IPS DF 6.9 (cell line): ENCODE measurements around the gene RAB3GAP1.

Source experiments
- DNase-seq: peaks from one replicate; pipeline ENCODE4 v3.0.0-alpha.2; 2013; ENCODE audit warnings: low read depth, low spot score
- H3K27ac ChIP-seq: one replicate; pipeline ENCODE4 v1.5.1; 2013; ENCODE audit warnings: low read length, control low read depth
- H3K27me3 ChIP-seq: 2 replicates; pipeline ENCODE4 v1.6.1; 2013; ENCODE audit warnings: mild to moderate bottlenecking, low read length; ENCODE audit not compliant: control insufficient read depth, insufficient read depth
- H3K36me3 ChIP-seq: 2 replicates; pipeline ENCODE4 v1.6.1; 2013; ENCODE audit warnings: low read length; ENCODE audit not compliant: control insufficient read depth, insufficient read depth
- H3K4me1 ChIP-seq: 2 replicates; pipeline ENCODE4 v1.6.1; 2013; ENCODE audit warnings: low read length; ENCODE audit not compliant: control insufficient read depth, insufficient read depth
- H3K4me3 ChIP-seq: 2 replicates; pipeline ENCODE4 v1.5.1; 2013; ENCODE audit warnings: mild to moderate bottlenecking, low read length
- H3K9me3 ChIP-seq: 2 replicates; pipeline ENCODE4 v1.6.1; 2013; ENCODE audit warnings: low read length, inconsistent platforms; ENCODE audit not compliant: control insufficient read depth, insufficient read depth
- WGBS: extraction: QIAGEN DNeasy Blood & Tissue Kit; methylation state at CpG from one replicate; pipeline ENCODE4 v1.1.7; 2013; ENCODE audit warnings: mixed read lengths, missing lambda C conversion rate; ENCODE audit not compliant: insufficient read length, insufficient coverage; 5-methylcytosine and 5-hydroxymethylcytosine counted together

Gene RAB3GAP1

DNA sequence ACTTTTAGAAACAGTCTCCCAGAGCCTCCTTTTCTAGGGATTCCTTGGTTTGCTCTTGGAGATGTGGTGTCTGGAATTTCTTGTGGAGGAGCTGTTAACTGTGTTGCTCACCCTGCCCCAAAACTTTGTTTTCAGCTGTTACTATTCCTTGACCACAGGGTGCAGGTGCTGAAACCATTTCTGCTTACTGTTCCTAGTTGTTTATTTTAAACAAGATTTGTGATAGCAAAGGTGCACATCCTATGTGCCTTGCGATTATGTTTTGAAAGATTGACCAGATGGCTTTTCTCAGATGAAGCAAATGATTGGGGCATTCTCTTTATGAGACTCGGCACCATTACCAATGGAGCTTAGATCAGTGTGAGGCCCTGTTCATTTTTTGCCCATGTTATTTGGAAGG is 111.2 kb downstream of the RAB3GAP1 start:
- Histone ChIP-seq H3K4me3 (no peak overlapping the region), H3K27ac (no peak overlapping the region), H3K27me3 (no peaks in the 10 kb centered on the region), H3K9me3 (no peaks in the 10 kb centered on the region), H3K4me1 (no peaks in the 10 kb centered on the region), H3K36me3 (peaks cover 4% of the 10 kb centered on the region; the same call in 1 of the 2 replicates)
- DNase-seq = no peak
- no CpG with 5 or more reads among the region's 2 CpGs for WGBS

DNA sequence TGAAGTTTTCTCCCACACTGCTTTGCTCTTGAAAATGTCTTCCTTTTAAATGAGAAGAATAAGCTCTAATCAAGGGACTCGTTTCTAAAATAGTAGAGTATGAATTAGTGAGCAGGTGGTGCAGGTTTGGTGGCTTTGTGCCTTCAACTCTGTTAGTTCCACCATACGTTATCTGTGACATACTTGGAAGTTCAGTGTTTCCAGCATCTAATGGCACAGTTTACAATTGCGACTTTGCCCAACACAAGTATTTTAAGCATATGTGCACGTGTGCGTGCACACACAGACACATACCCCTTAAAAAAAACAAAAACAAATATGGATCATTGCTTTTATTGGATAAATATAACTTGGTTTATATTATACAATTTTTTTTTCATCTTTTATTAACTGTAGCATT is 111.8 kb downstream of the RAB3GAP1 start:
- Histone ChIP-seq H3K9me3 (no peaks in the 10 kb centered on the region), H3K4me3 (no peak overlapping the region), H3K4me1 (no peaks in the 10 kb centered on the region), H3K27ac (no peak overlapping the region), H3K36me3 (peaks cover 6% of the 10 kb centered on the region; the same call in 1 of the 2 replicates), H3K27me3 (no peaks in the 10 kb centered on the region)
- no peak for DNase-seq
- no CpG with 5 or more reads among the region's 5 CpGs for WGBS

GRCh38 chr2:135164431-135164830 is 112.3 kb downstream of the RAB3GAP1 start:
- DNase-seq = no peak
- H3K27me3 ChIP-seq = no peaks in the 10 kb centered on the region
- H3K4me1 ChIP-seq = no peaks in the 10 kb centered on the region
- H3K27ac ChIP-seq = no peak overlapping the region
- H3K9me3 ChIP-seq = no peaks in the 10 kb centered on the region
- peaks cover 6% of the 10 kb centered on the region; the same call in 1 of the 2 replicates for H3K36me3 ChIP-seq
- H3K4me3 ChIP-seq = no peak overlapping the region
- WGBS = no CpG with 5 or more reads among the region's 3 CpGs

DNA sequence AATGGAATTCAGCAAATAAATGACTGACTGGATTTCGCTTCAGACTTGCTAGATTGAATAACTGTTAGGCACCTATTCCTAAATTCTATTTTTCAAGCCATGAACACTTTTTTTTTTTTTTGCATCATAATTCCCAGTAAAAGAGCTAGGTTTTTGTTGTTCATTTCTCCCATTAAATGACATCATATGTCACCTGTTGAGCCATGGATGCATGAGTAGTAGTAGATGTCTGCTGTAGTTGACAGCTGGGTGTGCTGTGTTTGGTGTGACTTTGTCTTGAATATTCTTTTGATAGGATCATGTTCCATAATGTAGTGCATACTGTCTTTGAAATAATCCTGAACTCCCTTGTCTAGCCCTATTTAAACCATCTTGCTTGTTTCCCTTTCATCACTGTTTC is 115.2 kb downstream of the RAB3GAP1 start:
- no peak for DNase-seq
- WGBS = no CpG with 5 or more reads among the region's 1 CpG
- H3K27me3 ChIP-seq = no peaks in the 10 kb centered on the region
- no peak overlapping the region for H3K4me3 ChIP-seq
- H3K9me3 ChIP-seq = no peaks in the 10 kb centered on the region
- no peaks in the 10 kb centered on the region for H3K4me1 ChIP-seq
- peaks cover 6% of the 10 kb centered on the region; the same call in 1 of the 2 replicates for H3K36me3 ChIP-seq
- no peak overlapping the region for H3K27ac ChIP-seq

DNA sequence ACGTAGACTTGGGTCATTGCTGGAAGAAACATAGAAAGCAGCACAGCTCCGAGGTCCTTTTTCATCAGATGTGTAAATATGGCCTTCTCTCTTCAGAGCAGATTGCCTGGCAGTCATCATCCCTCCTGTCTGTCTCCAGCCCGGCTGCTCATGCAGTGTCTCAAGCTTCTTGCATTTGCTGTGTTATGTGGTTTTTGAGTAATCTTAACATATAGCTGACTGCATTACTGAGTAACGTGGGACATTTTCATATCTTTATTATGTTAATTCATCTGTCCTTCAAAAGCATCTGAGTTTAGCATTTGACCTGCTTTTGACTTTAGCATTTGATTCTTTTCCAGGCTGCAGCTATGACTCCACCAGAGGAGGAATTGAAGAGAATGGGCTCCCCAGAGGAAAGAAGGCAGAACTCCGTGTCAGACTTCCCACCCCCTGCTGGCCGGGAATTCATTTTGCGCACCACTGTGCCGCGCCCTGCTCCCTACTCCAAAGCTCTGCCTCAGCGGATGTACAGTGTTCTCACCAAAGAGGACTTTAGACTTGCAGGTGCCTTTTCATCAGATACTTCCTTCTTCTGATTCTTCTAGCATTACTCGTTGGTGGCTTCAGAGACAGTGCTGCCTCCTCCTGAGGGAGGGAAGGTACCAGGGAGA is 116.2 kb downstream of the RAB3GAP1 start:
- Histone ChIP-seq H3K4me3 (no peak overlapping the region), H3K27me3 (no peaks in the 10 kb centered on the region), H3K4me1 (no peaks in the 10 kb centered on the region), H3K27ac (no peak overlapping the region), H3K36me3 (peaks cover 6% of the 10 kb centered on the region; the same call in 1 of the 2 replicates), H3K9me3 (no peaks in the 10 kb centered on the region)
- DNase-seq = no peak
- no CpG with 5 or more reads among the region's 11 CpGs for WGBS

- Histone ChIP-seq H3K36me3 (0 out of 2 replicates have a peak, but pooled peaks cover 2% of the 10 kb centered on the region), H3K4me1 (no peaks in the 10 kb centered on the region), H3K27me3 (no peaks in the 10 kb centered on the region), H3K27ac (no peak overlapping the region), H3K4me3 (no peak overlapping the region), H3K9me3 (no peaks in the 10 kb centered on the region)
- no peak for DNase-seq
- no CpG with 5 or more reads among the region's 11 CpGs for WGBS
Measured at GRCh38 chr2:135169900-135170753, 118.0 kb downstream of the RAB3GAP1 start.

DNA sequence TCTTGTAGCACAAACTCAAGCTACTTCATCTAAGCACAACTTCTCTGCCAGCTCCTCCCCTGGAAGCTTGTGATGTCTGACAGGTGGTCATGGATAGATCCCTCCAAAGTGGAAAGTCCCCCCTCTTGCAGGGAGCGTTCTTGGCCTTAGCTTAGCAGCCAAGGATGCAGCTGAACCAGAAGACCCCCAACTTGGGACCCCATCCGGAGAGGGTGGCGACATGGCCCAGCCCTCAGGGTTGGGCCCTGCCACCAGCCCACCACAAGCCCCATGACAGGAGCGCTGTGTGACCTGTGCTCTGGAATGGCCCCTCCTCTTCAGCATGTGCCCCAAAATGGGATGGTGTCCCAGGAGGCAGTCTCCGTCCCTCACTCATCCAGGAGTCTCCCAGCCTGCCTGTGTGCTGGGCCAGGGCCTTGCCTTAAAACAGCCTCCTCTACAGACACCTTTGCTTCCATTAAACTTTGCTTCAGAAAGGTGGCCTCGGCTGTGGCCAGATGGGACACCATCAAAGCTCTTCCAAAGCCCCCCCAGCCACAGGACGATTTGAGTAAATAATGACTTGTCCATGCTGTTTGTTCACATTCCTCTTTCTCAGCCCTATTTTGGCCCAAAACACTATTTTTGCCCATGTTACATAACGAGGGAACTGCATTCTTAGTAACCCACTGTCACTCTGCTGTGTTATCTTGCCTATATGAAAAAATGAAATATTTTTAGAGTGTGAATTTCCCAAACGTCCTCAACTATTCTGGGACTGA is 122.1 kb downstream of the RAB3GAP1 start:
- Histone ChIP-seq H3K36me3 (no peaks in the 10 kb centered on the region), H3K4me1 (no peaks in the 10 kb centered on the region), H3K27me3 (no peaks in the 10 kb centered on the region), H3K4me3 (no peak overlapping the region), H3K27ac (no peak overlapping the region), H3K9me3 (no peaks in the 10 kb centered on the region)
- WGBS = no CpG with 5 or more reads among the region's 9 CpGs
- DNase-seq = no peak

DNA sequence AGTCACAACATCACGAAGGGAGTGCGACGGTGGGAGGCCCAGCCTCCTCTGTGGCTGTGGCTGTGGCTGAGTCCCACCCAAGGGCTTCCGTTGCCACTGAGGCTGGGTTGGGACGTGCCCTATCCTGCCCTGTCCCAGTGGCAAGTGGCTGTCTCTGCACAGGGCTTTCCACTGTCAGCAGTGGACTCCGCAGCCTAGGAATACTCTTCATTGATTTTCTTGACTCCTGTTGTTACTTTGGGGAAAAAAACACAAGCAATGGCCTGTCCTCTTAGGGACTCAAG is 122.7 kb downstream of the RAB3GAP1 start:
- Histone ChIP-seq H3K4me1 (no peaks in the 10 kb centered on the region), H3K36me3 (no peaks in the 10 kb centered on the region), H3K4me3 (no peak overlapping the region), H3K27ac (no peak overlapping the region), H3K9me3 (no peaks in the 10 kb centered on the region), H3K27me3 (no peaks in the 10 kb centered on the region)
- DNase-seq = no peak
- WGBS = no CpG with 5 or more reads among the region's 6 CpGs

GRCh38 chr2:135175177-135175576 is 123.1 kb downstream of the RAB3GAP1 start:
- Histone ChIP-seq H3K36me3 (no peaks in the 10 kb centered on the region), H3K4me1 (no peaks in the 10 kb centered on the region), H3K27me3 (no peaks in the 10 kb centered on the region), H3K4me3 (no peak overlapping the region), H3K9me3 (no peaks in the 10 kb centered on the region), H3K27ac (no peak overlapping the region)
- DNase-seq = no peak
- no CpG with 5 or more reads among the region's 3 CpGs for WGBS

DNA sequence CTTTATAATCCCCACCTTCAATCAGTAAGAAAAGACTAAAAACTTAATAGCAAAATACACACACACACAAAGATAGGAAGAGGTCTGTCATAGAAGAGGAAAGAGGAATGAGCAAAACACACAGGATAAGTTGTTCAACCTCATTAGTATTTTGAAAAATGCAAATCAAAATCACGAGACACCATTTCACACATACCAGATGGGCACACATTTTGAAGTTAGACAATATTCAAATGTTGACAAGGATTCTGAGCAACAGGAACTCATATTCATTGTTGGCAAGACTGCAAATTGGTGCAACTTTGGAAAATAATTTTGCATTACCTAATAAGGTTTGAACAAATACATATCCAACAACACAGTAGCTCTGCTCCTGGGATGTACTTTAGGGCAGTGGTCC is 127.6 kb downstream of the RAB3GAP1 start:
- no CpG with 5 or more reads among the region's 1 CpG for WGBS
- H3K27ac ChIP-seq = no peak overlapping the region
- no peak overlapping the region for H3K4me3 ChIP-seq
- no peaks in the 10 kb centered on the region for H3K9me3 ChIP-seq
- no peaks in the 10 kb centered on the region for H3K4me1 ChIP-seq
- H3K27me3 ChIP-seq = no peaks in the 10 kb centered on the region
- H3K36me3 ChIP-seq = no peaks in the 10 kb centered on the region
- DNase-seq = no peak
